IPS DF 4.7 (cell line): ENCODE measurements around the gene ANKRD9.
"Not testable (repeated sequence)": the region's sequence is repeated elsewhere in the genome, so short reads cannot be mapped to it uniquely, and the experiment has no call there.

Source experiments
- DNase-seq: peaks from one replicate; pipeline ENCODE4 v3.0.0-alpha.2; 2013; ENCODE audit warnings: low spot score; ENCODE audit errors: extremely low read depth

ANKRD9 gene

GRCh38 chr14:102538602-102539543 lies 29.3 kb upstream of the ANKRD9 start:
- DNase-seq: no peak

GRCh38 chr14:102537981-102538601 lies 28.5 kb upstream of the ANKRD9 start:
- DNase-seq: no peak

GRCh38 chr14:102532204-102532658 lies 22.7 kb upstream of the ANKRD9 start:
- DNase-seq: no peak

GRCh38 chr14:102530828-102531478 lies 21.4 kb upstream of the ANKRD9 start:
- DNase-seq: no peak

GRCh38 chr14:102528431-102529170 lies 19.0 kb upstream of the ANKRD9 start:
- no peak for DNase-seq

GRCh38 chr14:102525929-102526497 lies 16.4 kb upstream of the ANKRD9 start:
- DNase-seq: no peak

GRCh38 chr14:102525219-102525928 lies 15.8 kb upstream of the ANKRD9 start:
- no peak for DNase-seq

- peak; percentile 96 for DNase-seq
These were observed 15.1 kb upstream of the ANKRD9 start for GRCh38 chr14:102524451-102525218.

GRCh38 chr14:102523569-102524450 lies 14.2 kb upstream of the ANKRD9 start:
- no peak for DNase-seq

GRCh38 chr14:102523200-102523568 lies 13.6 kb upstream of the ANKRD9 start:
- no peak for DNase-seq

- not testable (repeated sequence) for DNase-seq
These were observed 10.1 kb upstream of the ANKRD9 start for GRCh38 chr14:102519709-102520108.

- DNase-seq: no peak
These were observed 8.6 kb upstream of the ANKRD9 start for GRCh38 chr14:102518063-102518648.

GRCh38 chr14:102517392-102518062 lies 8.0 kb upstream of the ANKRD9 start:
- no peak for DNase-seq

GRCh38 chr14:102516531-102517391 lies 7.2 kb upstream of the ANKRD9 start:
- DNase-seq: no peak

GRCh38 chr14:102514987-102515733 lies 5.6 kb upstream of the ANKRD9 start:
- no peak for DNase-seq
